Mononuclear cell (primary cell): ENCODE results near the gene BCL7A. TPM values are rescaled to one million over a fixed set of nuclear protein-coding genes. Genes with fewer than 3 reads are reported as not detected.

Experiments used
- H3K27me3 ChIP-seq: 2 replicates; pipeline ENCODE4 v1.6.0; 2011; ENCODE audit warnings: low read length, control low read depth; ENCODE audit not compliant: insufficient read depth
- H3K4me1 ChIP-seq: 2 replicates; pipeline ENCODE4 v1.5.1; 2011; ENCODE audit warnings: mild to moderate bottlenecking, low read length, control low read depth; ENCODE audit not compliant: insufficient read depth
- H3K4me3 ChIP-seq: 2 replicates; pipeline ENCODE4 v1.5.1; 2011; ENCODE audit warnings: mild to moderate bottlenecking, low read length, moderate library complexity
- H3K9me3 ChIP-seq: 2 replicates; pipeline ENCODE4 v1.5.1; 2011; ENCODE audit warnings: low read depth, mild to moderate bottlenecking, control low read depth, low read length
- total RNA-seq: library from RNA; depleted of rRNA; stranded (reverse); fragments of >200 nt; gene quantifications from one replicate; pipeline ENCODE4 v1.2.3, GENCODE V29; 2012

BCL7A gene
- total RNA-seq, 1 donor = 6.2 TPM

DNA sequence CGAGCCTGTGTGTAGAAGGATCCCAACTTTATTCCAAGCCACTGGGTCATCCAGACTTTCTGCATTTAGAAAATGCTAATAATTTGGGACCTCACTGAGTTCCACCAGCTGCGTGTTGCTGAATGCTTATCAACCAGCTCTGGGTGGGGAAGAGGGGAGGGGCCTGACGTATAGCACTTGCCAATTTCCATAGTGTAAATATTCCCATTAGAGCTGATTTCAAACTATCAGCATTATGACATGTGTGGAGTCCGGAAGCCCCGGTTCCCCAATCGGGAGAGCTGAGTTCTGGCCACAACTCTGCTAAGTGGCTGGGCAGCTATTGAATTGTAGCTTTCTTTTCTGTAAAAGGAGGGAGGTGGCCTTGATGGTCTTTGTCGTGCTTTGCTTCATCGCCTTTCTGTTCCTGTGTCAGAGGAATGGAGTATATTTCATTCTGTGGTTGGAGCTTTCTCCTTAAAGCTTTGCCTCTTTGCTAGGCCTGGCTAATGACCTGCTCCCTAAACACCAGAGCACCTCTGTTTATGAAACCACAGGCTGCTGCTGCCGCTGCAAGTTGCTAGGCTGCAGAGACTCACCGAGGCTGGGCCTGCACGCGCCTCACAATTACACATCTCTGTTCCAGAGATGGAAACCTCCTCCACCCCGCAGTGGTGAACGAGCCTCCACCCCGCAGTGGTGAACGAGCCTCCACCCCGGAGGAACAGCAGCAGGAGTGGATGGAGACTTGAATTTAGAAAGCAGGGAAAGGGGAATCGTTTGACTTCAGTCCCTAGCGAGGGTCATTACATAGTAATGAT, 7.7 kb upstream of the BCL7A start:
- no peaks in the 10 kb centered on the region for H3K27me3 ChIP-seq
- H3K4me3 ChIP-seq = no peak overlapping the region
- peaks cover 18% of the 10 kb centered on the region for H3K4me1 ChIP-seq
- no peaks in the 10 kb centered on the region for H3K9me3 ChIP-seq

DNA sequence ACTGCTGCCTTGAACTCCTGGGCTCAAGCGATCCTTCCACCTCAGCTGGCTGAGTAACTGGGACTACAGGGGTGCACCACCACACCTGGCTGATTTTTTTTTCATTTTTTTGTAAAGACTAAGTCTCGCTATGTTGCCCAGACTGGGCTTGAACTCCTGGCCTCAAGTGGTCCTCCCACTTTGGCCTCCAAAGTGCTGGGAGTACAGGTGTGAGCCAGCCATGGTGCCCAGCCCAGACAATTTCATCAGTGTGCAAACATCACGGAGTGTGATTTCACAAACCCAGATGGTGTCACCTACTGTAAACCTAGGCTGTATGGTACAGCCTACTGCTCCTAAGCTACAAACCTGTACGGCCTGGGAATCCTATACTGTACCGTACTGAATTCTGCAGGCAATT, 6.9 kb upstream of the BCL7A start:
- Histone ChIP-seq H3K9me3 (no peaks in the 10 kb centered on the region), H3K4me3 (no peak overlapping the region), H3K4me1 (peaks cover 18% of the 10 kb centered on the region), H3K27me3 (no peaks in the 10 kb centered on the region)

- Histone ChIP-seq H3K4me3 (no peak overlapping the region), H3K9me3 (no peaks in the 10 kb centered on the region), H3K27me3 (peaks cover 8% of the 10 kb centered on the region), H3K4me1 (peaks cover 26% of the 10 kb centered on the region)
Observed at GRCh38 chr12:122018457-122018856, 3.2 kb upstream of the BCL7A start.

- Histone ChIP-seq H3K4me3 (no peak overlapping the region), H3K9me3 (no peaks in the 10 kb centered on the region), H3K27me3 (peaks cover 8% of the 10 kb centered on the region), H3K4me1 (peaks cover 26% of the 10 kb centered on the region)
Observed at GRCh38 chr12:122018937-122019336, 2.7 kb upstream of the BCL7A start.

GRCh38 chr12:122020795-122021192, 890 bp upstream of the BCL7A start:
- peaks cover 23% of the 10 kb centered on the region for H3K4me1 ChIP-seq
- H3K27me3 ChIP-seq = peaks cover 8% of the 10 kb centered on the region
- no peaks in the 10 kb centered on the region for H3K9me3 ChIP-seq
- H3K4me3 ChIP-seq = no peak overlapping the region

GRCh38 chr12:122021193-122021821, 377 bp upstream of the BCL7A start:
- Histone ChIP-seq H3K4me3 (peak overlapping the region; percentile 39), H3K4me1 (peaks cover 25% of the 10 kb centered on the region), H3K27me3 (peaks cover 8% of the 10 kb centered on the region), H3K9me3 (no peaks in the 10 kb centered on the region)

DNA sequence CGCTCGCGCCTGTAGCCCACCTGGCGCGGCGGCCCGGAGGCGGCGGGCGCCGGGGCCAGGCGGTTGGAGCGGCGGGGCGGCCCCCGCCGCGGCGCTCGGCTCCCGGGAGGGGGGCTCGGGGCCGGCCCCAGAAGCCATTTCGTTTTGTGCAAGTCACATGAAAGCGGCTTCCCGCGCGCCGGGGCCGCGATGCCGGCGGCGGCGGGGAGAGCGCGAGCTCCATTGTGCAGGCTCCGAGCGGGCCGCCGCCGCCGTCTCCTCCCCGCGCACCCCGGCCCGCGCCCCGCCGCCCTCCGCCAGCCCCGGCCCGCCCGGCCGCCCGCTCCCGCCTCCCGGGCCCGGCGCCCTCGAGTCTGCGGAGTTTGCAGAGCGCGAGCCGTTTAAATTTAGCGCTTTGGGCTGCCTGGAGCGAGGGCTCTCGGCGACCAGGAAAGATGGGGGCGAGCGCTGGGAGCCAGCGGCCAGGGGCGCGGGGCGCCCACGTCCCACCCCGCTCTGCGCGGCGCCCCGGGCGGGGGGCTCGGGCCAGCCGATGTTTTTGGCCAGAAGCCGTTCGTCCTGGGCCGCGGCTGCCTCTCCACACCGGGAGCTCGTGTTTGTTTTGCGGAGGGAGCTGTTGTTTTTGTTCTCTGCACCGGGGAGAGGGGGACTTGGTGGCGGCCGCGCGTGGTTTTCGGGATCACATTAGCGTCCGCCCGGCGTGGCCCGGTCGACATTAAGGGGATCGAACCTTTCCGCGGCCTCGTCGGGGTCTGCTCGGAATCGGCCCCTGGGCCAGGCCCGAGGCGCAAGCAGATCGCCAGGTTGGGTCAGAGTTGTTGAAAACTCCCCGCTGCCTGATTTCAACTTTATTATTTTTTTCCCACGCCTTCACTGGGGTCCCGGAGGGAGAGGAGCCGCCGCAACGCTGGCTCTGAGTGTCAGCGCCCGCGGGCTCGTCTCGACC, 982 bp downstream of the BCL7A start:
- peaks cover 31% of the 10 kb centered on the region for H3K4me1 ChIP-seq
- peak overlapping the region; percentile 45 for H3K4me3 ChIP-seq
- peaks cover 8% of the 10 kb centered on the region for H3K27me3 ChIP-seq
- H3K9me3 ChIP-seq = no peaks in the 10 kb centered on the region

DNA sequence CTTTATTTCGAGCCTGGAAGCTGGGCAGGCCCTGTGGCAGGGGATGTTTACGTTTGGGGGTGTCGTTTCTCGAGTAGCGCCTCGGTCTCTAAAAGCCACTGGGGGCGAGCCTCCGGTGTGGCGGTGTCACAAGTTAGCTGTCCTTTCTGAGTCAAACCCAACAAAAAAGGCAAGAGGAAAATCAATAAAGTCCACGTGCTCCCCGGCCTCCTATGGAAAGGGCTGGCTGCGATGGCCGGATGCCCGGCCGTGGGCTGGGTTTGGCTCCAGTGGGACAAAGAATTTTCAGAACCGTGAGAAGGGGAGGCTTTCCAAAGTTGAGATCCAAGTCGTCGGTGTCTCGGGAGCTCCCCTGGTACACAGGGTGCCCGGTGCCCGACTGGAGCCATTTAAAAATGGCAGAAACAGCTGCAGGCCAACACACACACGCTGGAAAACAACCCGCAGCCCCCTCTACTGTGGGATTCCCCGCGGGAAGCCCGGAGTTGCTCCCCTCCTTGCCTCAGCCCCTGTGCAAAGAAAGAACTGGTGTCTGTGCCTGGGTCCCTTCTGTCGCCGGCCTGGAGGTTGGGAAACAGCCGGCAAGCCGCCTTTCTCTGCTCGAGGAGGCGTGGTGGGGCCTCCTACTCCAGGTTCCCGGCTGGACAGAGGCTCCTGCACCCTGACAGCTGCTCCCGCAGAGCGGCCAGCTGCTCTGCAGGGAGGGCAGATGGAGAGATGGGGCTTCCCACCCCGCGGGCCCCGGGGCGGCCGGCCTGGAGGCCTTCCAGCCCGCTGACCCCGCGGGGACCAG, 1.9 kb downstream of the BCL7A start:
- peaks cover 8% of the 10 kb centered on the region for H3K27me3 ChIP-seq
- H3K9me3 ChIP-seq = no peaks in the 10 kb centered on the region
- H3K4me3 ChIP-seq = peak overlapping the region; percentile 45
- peaks cover 40% of the 10 kb centered on the region for H3K4me1 ChIP-seq

DNA sequence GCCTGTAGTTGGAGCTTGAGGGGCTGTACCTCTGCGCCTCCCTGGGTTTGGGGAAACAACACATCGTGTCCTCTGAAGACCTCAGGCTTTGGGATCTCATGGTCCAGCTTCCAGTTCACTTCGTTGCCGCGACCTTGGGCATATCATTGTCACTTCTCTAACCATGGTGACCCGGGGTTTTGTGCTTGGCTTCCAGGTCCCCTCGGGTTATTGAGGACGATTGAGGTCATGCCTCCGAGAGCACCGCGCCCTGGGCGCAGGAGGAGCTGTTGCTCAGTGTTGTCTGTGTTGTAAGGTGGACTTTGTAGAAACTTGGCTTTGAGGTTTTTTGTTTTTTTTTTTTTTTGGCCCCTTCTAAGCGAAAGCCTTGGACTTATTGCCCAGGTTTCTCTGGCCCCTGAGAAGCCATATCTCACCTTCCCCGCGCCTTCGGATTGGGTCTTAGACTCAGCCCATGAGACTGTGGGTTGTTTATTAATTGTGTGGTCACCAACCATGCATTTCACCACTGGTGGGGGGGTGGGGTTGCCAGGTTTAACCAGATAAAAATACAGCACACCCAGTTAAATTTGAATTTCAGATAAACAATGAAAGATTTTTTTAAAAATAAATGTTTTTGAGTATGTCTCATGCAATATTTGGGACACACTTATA, 2.6 kb downstream of the BCL7A start:
- no peak overlapping the region for H3K4me3 ChIP-seq
- peaks cover 47% of the 10 kb centered on the region for H3K4me1 ChIP-seq
- H3K9me3 ChIP-seq = no peaks in the 10 kb centered on the region
- H3K27me3 ChIP-seq = peaks cover 8% of the 10 kb centered on the region

- no peaks in the 10 kb centered on the region for H3K27me3 ChIP-seq
- no peak overlapping the region for H3K4me3 ChIP-seq
- peaks cover 42% of the 10 kb centered on the region for H3K4me1 ChIP-seq
- H3K9me3 ChIP-seq = no peaks in the 10 kb centered on the region
Observed at GRCh38 chr12:122026706-122027333, 5.1 kb downstream of the BCL7A start.

- Histone ChIP-seq H3K4me3 (no peak overlapping the region), H3K4me1 (peaks cover 34% of the 10 kb centered on the region), H3K27me3 (no peaks in the 10 kb centered on the region), H3K9me3 (no peaks in the 10 kb centered on the region)
Observed at GRCh38 chr12:122028165-122028904, 6.7 kb downstream of the BCL7A start.

GRCh38 chr12:122028905-122029560, 7.3 kb downstream of the BCL7A start:
- Histone ChIP-seq H3K4me1 (peaks cover 28% of the 10 kb centered on the region), H3K27me3 (no peaks in the 10 kb centered on the region), H3K9me3 (no peaks in the 10 kb centered on the region), H3K4me3 (no peak overlapping the region)
